GM04503 (cell line): ENCODE measurements around the gene TTLL12.

Source experiments
- DNase-seq: peaks from one replicate; pipeline ENCODE4 v3.0.0-alpha.2; 2012; ENCODE audit warnings: low read depth

TTLL12 gene

GRCh38 chr22:43199541-43199940 is 12.6 kb upstream of the TTLL12 start:
- no peak for DNase-seq

DNA sequence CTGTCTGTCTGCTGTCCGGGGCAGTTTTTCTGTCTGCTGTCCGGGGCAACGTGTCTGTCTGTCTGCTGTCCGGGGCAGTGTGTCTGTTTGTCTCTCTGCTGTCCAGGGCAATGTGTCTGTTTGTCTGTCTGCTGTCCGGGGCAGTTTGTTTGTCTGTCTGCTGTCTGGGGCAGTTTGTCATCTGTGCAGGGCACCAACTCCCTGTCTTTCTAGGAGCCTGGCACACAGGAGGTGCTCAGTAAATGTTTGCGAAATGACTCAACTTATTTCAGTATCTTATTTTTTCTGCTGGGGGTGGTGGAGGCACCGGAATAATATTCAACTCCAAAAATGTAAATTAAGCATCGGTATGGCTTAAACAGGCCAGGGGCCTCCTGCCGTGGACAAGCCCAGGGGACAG is 12.0 kb upstream of the TTLL12 start:
- DNase-seq: no peak

DNA sequence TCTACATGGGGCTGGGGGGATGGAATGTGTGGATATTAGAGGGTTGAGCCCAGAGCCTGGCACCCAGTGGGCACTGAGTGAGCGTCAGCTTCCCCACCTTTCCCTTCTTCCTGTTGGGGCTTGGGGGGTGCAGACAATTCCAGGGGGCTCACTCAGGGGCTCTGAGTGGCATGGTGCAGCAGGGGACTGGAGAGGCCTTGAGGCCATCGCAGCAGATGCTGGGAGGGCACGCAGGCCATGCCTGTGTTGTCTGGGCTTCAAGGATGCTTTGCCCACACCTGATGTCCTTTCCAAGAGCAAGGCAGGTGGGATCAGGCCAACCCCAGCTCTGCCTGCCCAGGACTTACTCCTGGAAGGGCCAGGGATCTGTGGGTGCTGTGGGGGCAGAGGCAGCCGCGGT is 11.2 kb upstream of the TTLL12 start:
- DNase-seq: no peak

- no peak for DNase-seq
These were observed 10.5 kb upstream of the TTLL12 start for GRCh38 chr22:43197271-43197941.

DNA sequence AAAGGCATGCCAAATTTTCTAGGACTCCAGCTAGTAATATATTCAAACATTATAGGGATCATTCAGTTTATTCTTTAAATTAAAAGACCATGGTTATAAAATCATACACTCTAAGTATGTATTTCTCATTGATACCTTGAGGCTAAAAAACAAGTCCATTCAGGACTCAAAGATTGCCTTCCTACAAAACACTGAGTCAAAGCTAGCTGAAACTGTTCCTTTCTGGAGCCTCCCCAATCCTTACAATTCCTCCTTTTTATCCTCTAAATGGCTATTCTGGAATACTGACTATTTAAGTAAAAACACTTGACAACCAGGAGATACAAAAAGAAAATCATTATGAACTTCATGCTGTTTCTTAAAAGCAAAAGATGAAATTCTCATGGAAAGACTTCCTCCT is 4.9 kb upstream of the TTLL12 start:
- no peak for DNase-seq

DNA sequence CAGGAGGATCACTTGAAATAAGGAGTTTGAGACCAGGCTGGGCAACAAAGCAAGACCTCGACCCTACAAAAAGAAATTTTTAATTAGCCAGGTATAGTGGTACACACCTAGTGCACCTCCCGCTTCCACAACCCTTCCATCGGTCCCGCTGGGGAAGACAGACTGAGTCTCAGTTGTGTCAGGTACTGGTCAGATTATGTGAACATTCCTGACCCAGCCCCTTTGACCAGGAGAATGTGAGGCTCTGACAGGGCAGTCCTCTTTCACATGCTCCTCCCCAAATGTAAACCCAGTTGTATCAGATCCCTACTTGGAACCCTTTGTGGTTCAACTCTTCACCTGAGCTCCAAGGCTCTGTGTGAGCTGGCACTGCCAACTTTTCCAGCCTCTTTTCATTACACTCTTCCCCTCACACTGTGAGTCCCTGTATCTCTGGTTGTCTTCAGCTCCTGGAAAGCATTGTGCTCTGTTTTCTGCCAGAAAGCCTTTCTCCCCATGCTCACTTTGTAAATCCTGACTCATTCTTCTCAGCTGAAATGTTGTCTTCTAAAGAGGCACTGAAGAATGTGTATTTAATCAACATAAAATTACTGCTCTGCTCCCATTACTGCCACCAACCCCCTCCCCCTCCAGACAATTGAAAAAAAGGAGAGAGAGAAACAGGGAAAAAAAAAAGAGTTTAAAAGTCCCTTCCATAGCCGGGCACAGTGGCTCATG is 2.1 kb upstream of the TTLL12 start:
- DNase-seq: no peak

- DNase-seq: peak; percentile 46
These were observed 501 bp upstream of the TTLL12 start for GRCh38 chr22:43187171-43188099.

GRCh38 chr22:43185860-43186261 is 1.1 kb downstream of the TTLL12 start:
- no peak for DNase-seq

DNA sequence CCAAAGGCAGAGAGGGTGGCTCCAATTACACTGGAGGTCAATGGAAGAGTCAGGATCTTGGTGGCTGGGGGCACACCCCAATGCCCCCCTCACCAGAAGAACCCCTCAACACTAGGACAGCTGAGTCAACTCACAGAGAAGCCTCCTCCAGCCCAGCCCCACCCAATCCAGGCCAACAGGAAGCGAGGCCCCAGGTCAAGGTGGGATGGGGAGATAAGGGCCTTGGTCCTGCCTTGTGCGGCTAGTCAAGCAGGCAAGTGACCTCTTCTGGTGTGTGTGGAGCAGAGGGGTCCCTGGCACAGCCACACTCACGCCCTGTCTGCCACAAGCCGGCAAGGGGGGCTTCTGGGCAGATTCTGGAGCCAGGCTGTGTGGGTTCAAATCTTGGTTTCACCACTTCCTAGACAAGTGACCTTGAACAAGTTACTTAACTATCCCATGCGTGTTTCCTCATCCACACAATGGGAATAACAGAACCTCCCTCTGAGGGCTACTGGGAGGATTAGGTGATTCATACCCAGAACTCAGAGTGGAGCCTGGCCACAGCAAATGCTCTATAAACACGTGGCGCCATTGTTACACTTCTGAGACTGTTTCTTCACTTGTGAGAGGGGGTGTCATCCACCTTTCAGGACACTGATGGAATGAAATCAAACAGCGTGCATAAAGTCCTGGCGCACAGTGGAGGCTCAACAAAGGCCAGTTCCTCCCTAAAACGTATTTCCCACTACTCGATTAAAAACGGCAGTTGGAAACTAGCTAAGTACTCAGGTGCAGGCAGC is 3.2 kb downstream of the TTLL12 start:
- no peak for DNase-seq

DNA sequence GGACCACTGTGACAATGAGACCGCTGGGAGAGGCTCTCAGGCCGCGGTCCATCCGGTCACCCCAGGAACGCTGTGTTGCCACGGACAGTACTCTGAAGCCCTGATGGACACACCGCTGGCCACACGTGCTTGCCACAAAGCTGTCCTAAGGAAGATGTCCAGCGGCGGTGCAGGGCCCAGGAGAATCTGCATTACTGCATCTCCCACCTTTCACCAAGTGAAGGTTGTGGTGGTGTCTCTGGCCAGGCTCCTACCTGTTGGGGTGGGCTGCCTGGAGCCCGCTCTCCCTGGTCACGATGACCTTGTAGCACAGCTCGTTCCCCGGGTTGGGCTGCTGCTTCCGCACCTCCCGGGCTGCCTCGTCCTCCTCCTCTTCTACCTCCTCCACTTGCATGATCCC is 4.2 kb downstream of the TTLL12 start:
- DNase-seq: no peak

- no peak for DNase-seq
These were observed 4.8 kb downstream of the TTLL12 start for GRCh38 chr22:43182118-43182517.

DNA sequence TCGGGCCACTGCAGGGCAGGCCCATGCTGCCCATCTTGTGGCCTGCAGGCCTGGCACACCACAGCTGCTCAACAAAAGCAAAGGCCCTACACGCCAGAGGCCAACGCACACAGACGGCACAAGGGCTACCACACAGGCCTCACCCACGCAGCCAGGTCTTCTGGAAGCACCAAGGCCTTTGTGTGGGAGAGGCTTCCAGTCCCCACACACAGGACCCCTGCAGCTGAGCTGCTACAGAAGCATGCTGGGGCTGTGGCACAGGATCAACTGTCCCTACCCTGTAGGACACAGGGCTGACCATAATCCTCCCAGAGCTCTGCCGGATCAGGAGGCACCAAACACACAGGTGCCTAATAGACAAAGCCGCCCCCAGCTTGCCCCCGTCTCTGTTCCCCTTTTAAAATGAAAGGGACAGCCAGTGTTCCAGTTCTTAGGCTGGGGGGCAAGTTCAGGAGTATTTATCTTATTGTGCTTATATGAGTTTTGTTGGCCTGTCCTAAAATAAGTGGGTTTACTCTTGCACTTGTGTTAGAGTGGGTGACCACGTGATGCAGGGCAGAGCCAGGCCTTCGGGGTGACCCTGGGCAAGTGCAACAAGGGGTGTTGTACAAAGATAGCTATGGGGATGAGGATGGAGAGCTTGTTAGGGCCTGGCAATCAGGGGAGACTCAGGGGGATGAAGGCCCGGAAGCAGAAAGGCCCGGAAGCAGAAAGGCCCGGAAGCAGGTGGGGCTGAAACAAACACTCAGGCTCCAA is 5.4 kb downstream of the TTLL12 start:
- no peak for DNase-seq

DNA sequence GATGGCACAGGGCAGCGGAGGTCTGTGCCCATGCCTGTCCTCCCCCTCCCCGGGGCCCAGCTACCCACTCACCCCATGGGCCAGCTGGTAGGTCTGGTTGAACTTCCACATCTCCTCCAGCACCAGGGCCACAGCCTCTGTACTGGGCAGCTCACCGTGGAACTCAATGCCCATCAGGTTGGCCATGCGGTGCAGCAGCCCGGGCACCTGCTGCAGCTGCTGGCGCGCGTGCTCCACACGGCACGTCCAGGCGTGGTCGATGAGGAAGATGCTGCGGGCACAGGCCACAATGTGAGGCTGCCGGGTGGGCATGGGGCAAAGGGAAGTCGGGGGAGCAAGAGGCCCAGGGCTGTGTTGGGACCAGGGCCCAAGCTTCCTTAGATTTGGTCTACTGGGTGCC is 6.3 kb downstream of the TTLL12 start:
- no peak for DNase-seq

DNA sequence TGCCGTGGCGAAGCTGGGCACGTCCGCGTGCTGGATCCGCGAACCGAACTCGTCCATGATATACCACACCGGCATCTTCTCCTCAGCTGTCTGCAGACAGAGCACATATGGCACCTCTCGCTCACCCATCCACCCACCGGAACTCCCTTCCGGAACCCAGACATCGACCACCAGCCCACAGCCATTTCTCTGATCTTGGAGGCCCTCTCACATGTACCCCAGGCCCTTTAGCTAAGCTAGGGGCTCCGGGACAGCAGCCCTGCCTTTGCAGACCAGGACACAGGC is 7.1 kb downstream of the TTLL12 start:
- DNase-seq: no peak

DNA sequence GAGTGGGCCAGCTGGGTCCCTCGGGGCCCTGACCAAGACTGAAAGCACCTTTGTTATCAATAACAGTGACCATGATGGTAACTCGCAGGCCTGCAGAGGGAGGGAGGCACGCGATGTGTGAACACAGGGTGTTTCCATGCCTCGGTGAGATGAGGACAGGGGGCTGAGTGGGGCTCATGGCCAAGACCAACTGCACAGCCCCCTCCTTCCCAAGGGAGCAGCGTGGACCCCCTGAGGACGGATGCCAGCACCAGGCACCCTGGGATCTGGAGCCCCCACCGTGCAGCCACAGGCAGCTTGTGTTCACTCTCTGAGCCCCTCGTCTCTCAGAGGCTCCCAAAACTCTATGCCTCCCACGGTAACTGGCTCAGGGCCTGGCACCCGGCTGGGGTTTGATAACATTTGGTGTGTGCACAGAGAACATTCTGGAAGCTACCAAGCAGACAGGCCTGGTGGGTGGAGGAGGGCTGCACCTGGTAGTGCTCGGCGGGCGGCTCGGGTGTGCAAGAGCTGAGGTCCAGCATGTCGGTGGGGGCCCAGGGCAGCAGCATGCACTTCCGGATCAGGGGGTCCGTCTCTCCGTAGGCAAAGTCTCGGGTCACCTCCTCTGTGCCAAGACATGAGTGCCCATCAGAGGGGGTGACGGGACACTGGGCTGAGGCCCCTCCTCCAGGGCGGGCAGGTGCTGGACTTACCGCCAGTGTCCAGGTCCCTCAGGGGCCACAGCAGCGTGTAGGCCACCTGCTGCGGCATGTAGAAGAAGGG is 7.6 kb downstream of the TTLL12 start:
- no peak for DNase-seq

- DNase-seq: no peak
These were observed 9.5 kb downstream of the TTLL12 start for GRCh38 chr22:43177479-43177878.

- DNase-seq: no peak
These were observed 10.8 kb downstream of the TTLL12 start for GRCh38 chr22:43176090-43176489.

DNA sequence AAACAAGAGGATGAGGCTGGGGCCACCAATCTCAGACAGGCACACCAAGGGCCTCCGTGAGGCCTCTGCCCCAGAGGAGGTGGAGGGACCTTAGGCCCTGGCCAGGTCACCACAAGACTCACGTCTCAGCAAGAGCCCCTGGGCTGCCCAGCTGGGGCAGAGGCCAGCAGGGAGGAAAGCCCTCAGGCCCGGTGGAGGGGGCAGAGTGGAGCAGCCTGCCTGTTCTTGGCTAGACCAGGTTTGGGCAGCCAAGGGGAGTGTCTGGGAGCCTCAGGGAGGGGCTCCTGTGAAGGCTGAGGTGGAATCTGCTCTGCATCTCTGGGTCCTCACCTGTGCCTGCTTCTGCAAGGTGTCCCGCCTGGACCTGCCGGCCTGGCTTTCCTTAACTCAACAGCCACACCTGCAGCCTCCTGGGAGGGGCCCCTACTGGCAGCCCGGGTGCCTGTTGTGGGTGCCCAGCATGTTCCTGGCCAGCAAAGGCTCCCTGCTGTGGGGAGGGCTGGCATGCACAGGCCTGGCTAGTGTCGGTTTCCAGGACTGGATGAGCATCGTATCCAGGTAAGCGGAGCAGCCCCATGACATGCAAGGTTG is 11.9 kb downstream of the TTLL12 start:
- no peak for DNase-seq

DNA sequence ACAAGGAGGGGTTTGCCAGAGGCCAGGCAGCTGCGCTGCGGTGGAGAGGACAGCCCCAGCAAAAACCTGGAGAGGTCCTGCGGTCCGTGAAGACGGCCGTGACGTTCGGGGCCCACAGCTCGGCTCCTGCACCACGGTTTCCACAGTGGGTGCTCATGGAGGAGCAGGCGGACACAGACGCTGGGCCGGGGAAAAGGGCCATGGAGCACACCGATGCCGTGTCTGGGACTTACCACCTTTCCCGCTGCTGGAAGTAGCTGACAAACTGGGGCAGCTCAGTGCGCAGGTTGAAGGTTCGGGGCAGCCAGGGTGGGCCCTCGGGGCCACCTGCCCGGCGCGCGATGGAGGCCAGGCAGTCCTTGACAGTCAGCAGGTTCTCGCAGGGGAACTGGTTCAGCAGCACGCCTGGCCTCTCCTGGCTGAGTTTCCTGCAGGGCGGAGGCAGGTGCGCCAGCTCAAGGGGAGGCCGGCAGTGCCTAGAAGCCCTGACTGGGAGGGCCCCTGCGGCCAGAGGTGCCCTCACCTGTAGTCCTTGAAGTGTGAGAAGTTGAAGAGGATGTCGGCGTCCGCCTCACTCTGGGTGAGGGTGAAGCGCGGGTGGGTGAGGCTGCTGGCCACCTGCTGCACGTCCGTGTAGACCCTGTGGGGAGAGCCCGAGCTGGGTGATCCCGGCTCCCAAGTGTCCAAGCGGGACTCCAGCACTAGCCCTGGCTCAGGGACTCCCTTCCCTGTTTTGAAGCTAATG is 12.8 kb downstream of the TTLL12 start:
- DNase-seq: no peak

DNA sequence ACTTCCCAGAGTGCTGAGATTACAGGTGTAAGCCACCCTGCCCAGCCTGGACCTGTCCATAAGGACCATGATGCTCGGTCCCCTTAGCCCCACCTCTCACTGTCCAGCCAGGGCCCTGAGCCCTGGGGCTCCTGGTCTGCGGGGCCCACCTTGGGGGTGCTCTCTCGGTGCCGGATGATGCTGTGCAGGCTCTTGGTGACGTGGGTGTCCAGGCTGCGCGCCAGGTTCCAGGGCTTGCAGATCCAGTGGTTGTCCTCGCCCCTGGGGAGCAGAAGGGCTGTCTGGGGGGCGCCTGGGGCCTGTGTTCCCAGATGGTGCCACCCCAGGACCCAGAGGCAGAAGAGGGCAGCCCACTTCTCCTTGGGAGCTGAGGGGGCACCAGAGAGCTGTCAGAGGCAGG is 13.4 kb downstream of the TTLL12 start:
- DNase-seq: no peak
